Upper lobe of left lung (tissue), 4 donors: ENCODE data around the gene HEG1.

Experiments used
- EP300 ChIP-seq, 4 donors: sonication (generic); formaldehyde crosslinking; IDR thresholded peaks; one replicate each; pipeline ENCODE4 v1.5.1; 2017; ENCODE audit warnings: antibody characterized with exemption in 4 of 4, control low read depth in 2 of 4
- POLR2A ChIP-seq, 4 donors: fragments of 450-650 bp; IDR thresholded peaks; one replicate each; pipeline ENCODE4 v1.5.1; 2016 to 2017; ENCODE audit warnings: antibody characterized with exemption in 4 of 4, mild to moderate bottlenecking in 2 of 4
- TF ChIP-seq, protein P1 (sequence below), 6 experiments: fragments of 450-650 bp in 4 of 6; fragments of 200-600 bp in 2 of 6; sonication (generic) in 2 of 6; IDR thresholded peaks; one replicate each; pipeline ENCODE4 v1.5.1; 2016 to 2019; ENCODE audit warnings: antibody characterized with exemption in 6 of 6

DNA sequence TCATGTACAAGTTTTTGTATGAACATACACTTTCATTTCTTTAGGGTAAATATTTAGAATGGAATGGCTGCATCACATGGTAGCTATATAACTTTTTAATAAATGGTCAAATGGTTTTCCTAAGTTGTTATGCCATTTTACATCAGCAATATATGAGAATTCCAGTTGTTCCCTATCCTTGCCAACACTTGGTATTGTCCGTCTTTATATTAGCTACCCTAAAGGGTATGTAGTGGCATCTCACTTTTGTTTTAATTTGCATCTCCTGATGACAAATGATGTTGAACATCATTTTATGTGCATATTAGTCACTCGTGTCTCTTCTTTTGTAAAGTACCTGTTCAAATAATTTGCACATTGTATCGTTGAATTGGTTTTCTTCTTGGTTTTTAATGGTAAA is 118.7 kb downstream of the HEG1 start:
- TF ChIP-seq, protein P1, sequence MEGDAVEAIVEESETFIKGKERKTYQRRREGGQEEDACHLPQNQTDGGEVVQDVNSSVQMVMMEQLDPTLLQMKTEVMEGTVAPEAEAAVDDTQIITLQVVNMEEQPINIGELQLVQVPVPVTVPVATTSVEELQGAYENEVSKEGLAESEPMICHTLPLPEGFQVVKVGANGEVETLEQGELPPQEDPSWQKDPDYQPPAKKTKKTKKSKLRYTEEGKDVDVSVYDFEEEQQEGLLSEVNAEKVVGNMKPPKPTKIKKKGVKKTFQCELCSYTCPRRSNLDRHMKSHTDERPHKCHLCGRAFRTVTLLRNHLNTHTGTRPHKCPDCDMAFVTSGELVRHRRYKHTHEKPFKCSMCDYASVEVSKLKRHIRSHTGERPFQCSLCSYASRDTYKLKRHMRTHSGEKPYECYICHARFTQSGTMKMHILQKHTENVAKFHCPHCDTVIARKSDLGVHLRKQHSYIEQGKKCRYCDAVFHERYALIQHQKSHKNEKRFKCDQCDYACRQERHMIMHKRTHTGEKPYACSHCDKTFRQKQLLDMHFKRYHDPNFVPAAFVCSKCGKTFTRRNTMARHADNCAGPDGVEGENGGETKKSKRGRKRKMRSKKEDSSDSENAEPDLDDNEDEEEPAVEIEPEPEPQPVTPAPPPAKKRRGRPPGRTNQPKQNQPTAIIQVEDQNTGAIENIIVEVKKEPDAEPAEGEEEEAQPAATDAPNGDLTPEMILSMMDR (IDR thresholded peaks at IDR 0.05), result no peak
- TF ChIP-seq POLR2A (IDR thresholded peaks at IDR 0.05) (no peak), EP300 (IDR thresholded peaks at IDR 0.05) (no peak)
